ENCODE data around the gene LIN7C.

The LIN7C gene

DNA sequence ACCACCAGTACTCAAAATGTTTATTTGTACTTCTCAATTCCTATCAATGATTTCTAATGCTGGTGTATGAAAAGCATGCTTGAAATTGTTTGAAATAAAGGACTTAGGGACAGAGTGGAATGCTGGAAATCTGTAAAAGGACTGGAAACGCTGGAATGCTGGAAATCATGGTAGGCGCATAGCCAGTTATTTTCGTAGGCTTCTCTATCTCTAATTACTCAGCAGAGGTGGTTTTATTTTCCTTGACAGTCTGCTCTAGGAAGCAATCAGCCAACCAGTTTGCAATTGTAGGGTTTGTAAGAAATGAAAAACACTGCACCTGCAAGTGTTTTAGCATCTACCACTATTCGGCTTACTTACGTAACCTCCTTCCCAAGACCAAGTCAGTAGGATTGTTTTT lies 788 bp downstream of the LIN7C start:
- Histone ChIP-seq H3K27me3 (ENCODE audit: control insufficient read depth, insufficient read depth, low read length) (no peaks in the 10 kb centered on the region), H3K4me1 (ENCODE audit: control insufficient read depth, insufficient read depth, low read length) (no peaks in the 10 kb centered on the region), H3K4me3 (ENCODE audit: low read depth, low read length) (peak overlapping the region; percentile 93), H3K36me3 (ENCODE audit: control insufficient read depth, insufficient read depth, low read length) (peaks cover 4% of the 10 kb centered on the region), H3K9me3 (ENCODE audit: control insufficient read depth, insufficient read depth, low read length) (no peaks in the 10 kb centered on the region), H3K9ac (ENCODE audit: low read depth, low read length) (peak overlapping the region; percentile 94)

DNA sequence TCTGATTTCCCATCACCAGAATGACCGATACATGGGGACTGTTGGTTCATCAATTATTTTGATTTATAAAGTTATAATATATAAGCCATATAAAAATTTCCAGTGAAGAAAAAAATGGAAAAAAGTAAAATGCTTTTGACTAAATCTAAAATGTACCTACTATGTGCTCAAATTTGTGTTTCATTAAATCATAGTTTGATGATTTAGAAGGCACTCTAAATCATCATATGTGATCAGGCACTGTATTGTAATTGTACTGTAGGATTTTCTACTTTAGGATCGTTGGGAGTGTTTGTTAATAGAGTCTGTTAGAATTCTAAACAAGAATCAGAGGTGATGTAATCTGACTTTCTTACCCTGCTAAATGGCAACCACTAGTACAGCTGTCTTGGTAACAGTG lies 2.4 kb downstream of the LIN7C start:
- Histone ChIP-seq H3K4me1 (ENCODE audit: control insufficient read depth, insufficient read depth, low read length) (no peaks in the 10 kb centered on the region), H3K9me3 (ENCODE audit: control insufficient read depth, insufficient read depth, low read length) (no peaks in the 10 kb centered on the region), H3K27me3 (ENCODE audit: control insufficient read depth, insufficient read depth, low read length) (no peaks in the 10 kb centered on the region), H3K9ac (ENCODE audit: low read depth, low read length) (no peak overlapping the region), H3K36me3 (ENCODE audit: control insufficient read depth, insufficient read depth, low read length) (peaks cover 4% of the 10 kb centered on the region), H3K4me3 (ENCODE audit: low read depth, low read length) (no peak overlapping the region)

DNA sequence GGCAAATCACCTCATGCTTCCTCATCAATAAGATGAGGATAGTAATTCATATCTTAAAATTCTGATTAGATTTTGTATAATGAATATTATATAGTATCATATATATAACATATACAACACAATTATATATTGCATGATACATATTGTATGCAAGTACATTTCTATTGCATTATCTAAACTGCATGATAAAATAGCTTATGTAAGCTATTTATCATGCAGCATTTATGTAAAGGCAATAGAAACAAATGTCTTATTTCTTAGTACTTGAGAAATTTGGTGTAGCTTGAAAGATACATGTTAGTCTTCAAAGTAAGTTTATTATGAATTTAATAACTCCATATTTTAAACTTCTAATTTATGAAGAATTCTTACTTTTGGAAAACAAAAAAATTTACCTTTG lies 5.5 kb downstream of the LIN7C start:
- Histone ChIP-seq H3K4me3 (ENCODE audit: low read depth, low read length) (no peak overlapping the region), H3K9ac (ENCODE audit: low read depth, low read length) (no peak overlapping the region), H3K4me1 (ENCODE audit: control insufficient read depth, insufficient read depth, low read length) (no peaks in the 10 kb centered on the region), H3K36me3 (ENCODE audit: control insufficient read depth, insufficient read depth, low read length) (peaks cover 4% of the 10 kb centered on the region), H3K27me3 (ENCODE audit: control insufficient read depth, insufficient read depth, low read length) (no peaks in the 10 kb centered on the region), H3K9me3 (ENCODE audit: control insufficient read depth, insufficient read depth, low read length) (no peaks in the 10 kb centered on the region)

DNA sequence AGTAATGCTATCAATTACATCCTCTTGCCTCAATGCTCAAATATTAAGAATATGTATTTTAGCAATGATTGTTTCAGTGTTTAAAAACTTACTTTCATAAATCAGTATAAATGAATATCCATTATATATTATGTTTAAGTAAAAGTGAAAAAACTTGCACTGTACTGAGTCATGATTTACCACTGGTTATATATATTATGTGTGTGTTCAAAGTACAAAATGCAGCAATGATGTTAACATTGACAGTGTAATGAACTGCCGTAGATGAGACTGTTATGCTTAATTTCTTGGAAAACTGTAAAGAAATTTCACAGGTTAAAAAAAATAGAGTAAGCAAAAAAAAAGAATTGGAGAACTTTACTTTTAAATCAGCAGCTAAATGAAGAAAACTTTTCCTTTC lies 8.7 kb downstream of the LIN7C start:
- H3K9ac ChIP-seq (ENCODE audit: low read depth, low read length): no peak overlapping the region
- peaks cover 4% of the 10 kb centered on the region for H3K36me3 ChIP-seq (ENCODE audit: control insufficient read depth, insufficient read depth, low read length)
- H3K9me3 ChIP-seq (ENCODE audit: control insufficient read depth, insufficient read depth, low read length): no peaks in the 10 kb centered on the region
- H3K27me3 ChIP-seq (ENCODE audit: control insufficient read depth, insufficient read depth, low read length): no peaks in the 10 kb centered on the region
- no peak overlapping the region for H3K4me3 ChIP-seq (ENCODE audit: low read depth, low read length)
- no peaks in the 10 kb centered on the region for H3K4me1 ChIP-seq (ENCODE audit: control insufficient read depth, insufficient read depth, low read length)

DNA sequence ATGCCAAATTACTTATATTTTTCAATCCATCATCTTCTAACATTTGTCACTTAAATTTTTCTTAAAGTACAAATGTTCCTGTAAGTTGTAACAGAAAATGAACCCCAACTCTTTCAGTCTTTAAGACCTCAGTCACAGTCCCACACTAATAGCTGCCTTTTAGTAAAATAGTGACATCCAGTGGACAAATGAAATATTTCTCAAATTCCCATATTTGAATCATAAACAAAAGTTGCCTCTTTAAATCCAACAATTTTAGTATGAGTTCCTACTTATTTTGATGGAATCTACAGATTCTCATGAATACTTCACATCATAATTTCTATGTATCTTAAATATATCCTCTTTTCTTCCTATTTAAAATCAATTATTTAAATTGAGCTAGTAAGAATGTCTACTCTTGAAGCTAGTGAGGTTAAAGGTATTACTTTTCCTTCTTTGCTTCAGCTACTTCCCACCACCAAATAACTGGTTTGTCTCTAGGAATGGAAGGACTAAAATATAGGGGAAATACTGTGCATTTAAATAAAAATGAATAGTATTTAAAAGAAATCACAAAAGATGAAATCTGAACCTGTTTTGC lies 9.2 kb downstream of the LIN7C start:
- H3K4me1 ChIP-seq (ENCODE audit: control insufficient read depth, insufficient read depth, low read length): no peaks in the 10 kb centered on the region
- no peak overlapping the region for H3K9ac ChIP-seq (ENCODE audit: low read depth, low read length)
- no peaks in the 10 kb centered on the region for H3K27me3 ChIP-seq (ENCODE audit: control insufficient read depth, insufficient read depth, low read length)
- H3K4me3 ChIP-seq (ENCODE audit: low read depth, low read length): no peak overlapping the region
- H3K9me3 ChIP-seq (ENCODE audit: control insufficient read depth, insufficient read depth, low read length): no peaks in the 10 kb centered on the region
- H3K36me3 ChIP-seq (ENCODE audit: control insufficient read depth, insufficient read depth, low read length): peaks cover 4% of the 10 kb centered on the region

DNA sequence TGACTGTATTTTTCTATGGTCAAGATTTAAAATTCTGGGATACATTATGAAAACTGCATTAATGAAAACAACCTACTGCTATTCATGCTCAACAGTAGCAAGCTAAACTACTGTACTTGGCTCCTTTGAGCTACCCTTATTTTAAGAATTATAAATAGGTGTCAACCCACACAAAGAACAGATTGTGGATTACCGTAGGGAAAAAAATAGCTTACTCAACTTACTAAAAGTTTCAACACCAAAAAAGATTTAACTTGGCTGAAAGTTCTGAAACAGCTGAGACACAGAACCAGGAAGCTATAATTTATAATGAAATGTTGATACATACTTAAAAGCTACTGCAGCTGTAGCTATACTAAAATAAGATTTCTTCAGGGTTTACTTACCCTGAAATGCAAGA lies 10.1 kb downstream of the LIN7C start:
- no peaks in the 10 kb centered on the region for H3K9me3 ChIP-seq (ENCODE audit: control insufficient read depth, insufficient read depth, low read length)
- no peaks in the 10 kb centered on the region for H3K27me3 ChIP-seq (ENCODE audit: control insufficient read depth, insufficient read depth, low read length)
- no peak overlapping the region for H3K9ac ChIP-seq (ENCODE audit: low read depth, low read length)
- H3K36me3 ChIP-seq (ENCODE audit: control insufficient read depth, insufficient read depth, low read length): peaks cover 6% of the 10 kb centered on the region
- H3K4me1 ChIP-seq (ENCODE audit: control insufficient read depth, insufficient read depth, low read length): no peaks in the 10 kb centered on the region
- no peak overlapping the region for H3K4me3 ChIP-seq (ENCODE audit: low read depth, low read length)

DNA sequence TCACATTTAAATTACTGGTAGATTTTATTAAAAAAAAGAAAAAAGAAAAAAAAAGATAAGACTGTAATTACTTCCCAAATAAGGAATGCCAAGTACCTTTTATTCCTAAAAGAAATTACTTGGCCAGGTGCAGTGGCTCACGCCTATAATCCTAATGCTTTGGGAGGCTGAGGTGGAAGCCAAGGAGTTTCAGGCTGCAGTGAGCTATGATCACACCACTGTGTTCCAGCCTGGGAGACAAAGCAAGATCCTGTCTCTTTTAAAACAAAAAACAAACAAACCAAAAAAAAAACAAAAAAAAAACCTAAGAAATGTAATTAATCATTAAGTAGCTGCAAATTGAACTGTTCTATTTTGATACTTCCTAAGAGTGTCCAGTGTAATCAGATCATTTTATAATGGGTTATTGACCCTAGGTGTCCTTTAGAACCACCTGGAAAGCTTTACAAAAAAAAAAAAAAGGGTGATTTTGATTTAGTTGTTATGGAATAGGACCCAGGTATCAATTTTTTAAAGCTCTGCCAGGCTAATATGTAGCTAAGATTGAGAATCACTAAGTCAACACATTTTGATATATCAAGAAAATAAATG lies 10.8 kb downstream of the LIN7C start:
- Histone ChIP-seq H3K36me3 (ENCODE audit: control insufficient read depth, insufficient read depth, low read length) (peaks cover 12% of the 10 kb centered on the region), H3K4me1 (ENCODE audit: control insufficient read depth, insufficient read depth, low read length) (no peaks in the 10 kb centered on the region), H3K27me3 (ENCODE audit: control insufficient read depth, insufficient read depth, low read length) (no peaks in the 10 kb centered on the region), H3K4me3 (ENCODE audit: low read depth, low read length) (no peak overlapping the region), H3K9ac (ENCODE audit: low read depth, low read length) (no peak overlapping the region), H3K9me3 (ENCODE audit: control insufficient read depth, insufficient read depth, low read length) (no peaks in the 10 kb centered on the region)

DNA sequence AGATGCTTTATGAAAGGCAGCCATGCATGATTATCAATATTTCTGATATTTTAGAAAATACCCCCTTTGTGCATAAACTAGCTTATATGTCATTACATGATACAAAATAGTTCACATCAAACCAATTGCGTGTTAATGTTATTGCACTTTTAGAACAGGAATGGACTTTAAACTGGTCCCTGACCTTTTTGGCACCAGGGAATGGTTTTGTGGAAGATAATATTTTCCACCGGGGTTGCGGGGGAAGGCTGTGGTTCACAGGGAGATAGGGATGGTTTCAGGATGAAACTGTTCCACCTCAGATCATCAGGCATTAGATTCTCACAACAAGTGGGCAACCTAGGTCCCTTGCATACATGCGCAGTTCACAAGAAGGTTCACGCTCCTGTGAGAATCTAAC lies 17.5 kb downstream of the LIN7C start:
- Histone ChIP-seq H3K4me3 (ENCODE audit: low read depth, low read length) (no peak overlapping the region), H3K9me3 (ENCODE audit: control insufficient read depth, insufficient read depth, low read length) (no peaks in the 10 kb centered on the region), H3K4me1 (ENCODE audit: control insufficient read depth, insufficient read depth, low read length) (no peaks in the 10 kb centered on the region), H3K27me3 (ENCODE audit: control insufficient read depth, insufficient read depth, low read length) (no peaks in the 10 kb centered on the region), H3K9ac (ENCODE audit: low read depth, low read length) (no peak overlapping the region), H3K36me3 (ENCODE audit: control insufficient read depth, insufficient read depth, low read length) (peaks cover 9% of the 10 kb centered on the region)

DNA sequence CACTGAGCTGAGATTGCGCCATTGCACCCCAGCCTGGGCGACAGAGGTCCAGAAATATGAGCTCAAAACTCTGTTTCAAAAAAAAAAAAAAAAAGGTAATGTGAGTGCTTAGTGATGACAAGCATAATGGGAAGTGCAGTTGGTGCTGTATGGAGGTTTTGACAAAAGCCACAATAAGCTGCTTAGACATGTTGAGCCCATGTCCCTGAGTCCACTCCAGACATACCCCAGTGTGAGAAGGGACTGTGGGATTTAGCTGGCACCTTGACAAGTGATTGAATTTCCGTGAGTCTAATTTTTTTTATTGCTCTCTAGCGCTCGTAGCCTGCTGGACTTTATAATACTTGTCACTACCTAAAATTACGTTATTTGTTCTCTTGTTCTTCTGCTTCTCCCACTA lies 18.9 kb downstream of the LIN7C start:
- Histone ChIP-seq H3K36me3 (ENCODE audit: control insufficient read depth, insufficient read depth, low read length) (peaks cover 9% of the 10 kb centered on the region), H3K9me3 (ENCODE audit: control insufficient read depth, insufficient read depth, low read length) (no peaks in the 10 kb centered on the region), H3K9ac (ENCODE audit: low read depth, low read length) (no peak overlapping the region), H3K4me1 (ENCODE audit: control insufficient read depth, insufficient read depth, low read length) (no peaks in the 10 kb centered on the region), H3K27me3 (ENCODE audit: control insufficient read depth, insufficient read depth, low read length) (no peaks in the 10 kb centered on the region), H3K4me3 (ENCODE audit: low read depth, low read length) (no peak overlapping the region)

DNA sequence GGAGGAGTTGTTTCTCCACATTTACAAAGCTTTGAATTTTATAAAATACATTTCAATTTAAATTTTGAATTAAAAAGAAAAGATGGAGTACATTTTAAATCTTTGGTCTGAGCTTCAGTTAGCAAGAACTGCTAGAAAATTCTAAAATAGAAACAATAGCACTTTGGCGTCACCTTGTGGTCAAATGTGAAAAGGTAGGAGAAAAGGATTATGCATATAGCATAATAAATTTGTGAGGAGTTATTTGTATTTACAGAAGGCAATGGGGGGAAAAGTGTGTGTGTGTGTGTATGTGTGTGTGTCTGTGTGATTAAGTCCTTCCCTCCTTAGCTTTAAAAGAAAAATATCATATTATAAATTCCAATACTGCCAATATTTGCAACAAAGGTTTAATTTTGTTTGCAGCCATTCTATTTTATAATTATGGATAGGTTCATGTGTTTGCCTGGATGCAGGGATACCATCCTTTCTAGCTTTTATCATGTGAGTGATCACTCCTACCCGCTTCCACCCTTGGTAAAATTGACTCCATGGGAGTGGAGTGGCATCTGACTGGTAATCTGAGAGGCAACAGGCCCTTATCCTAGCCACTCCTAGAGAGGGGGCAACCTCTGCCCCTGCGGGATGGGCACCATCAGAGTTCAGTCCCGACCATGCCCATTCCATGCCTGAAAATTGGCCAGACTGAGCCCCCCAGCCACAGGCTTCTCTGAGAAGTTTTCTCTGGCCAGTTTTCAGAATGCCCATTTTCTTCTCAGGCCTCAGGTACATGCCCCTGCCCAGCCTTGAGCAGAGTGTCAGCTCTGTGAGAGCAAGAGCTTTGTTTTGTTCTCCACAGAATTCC lies 20.4 kb downstream of the LIN7C start:
- H3K36me3 ChIP-seq (ENCODE audit: control insufficient read depth, insufficient read depth, low read length): peaks cover 3% of the 10 kb centered on the region
- H3K9me3 ChIP-seq (ENCODE audit: control insufficient read depth, insufficient read depth, low read length): no peaks in the 10 kb centered on the region
- H3K4me1 ChIP-seq (ENCODE audit: control insufficient read depth, insufficient read depth, low read length): no peaks in the 10 kb centered on the region
- H3K9ac ChIP-seq (ENCODE audit: low read depth, low read length): no peak overlapping the region
- H3K27me3 ChIP-seq (ENCODE audit: control insufficient read depth, insufficient read depth, low read length): no peaks in the 10 kb centered on the region
- no peak overlapping the region for H3K4me3 ChIP-seq (ENCODE audit: low read depth, low read length)

DNA sequence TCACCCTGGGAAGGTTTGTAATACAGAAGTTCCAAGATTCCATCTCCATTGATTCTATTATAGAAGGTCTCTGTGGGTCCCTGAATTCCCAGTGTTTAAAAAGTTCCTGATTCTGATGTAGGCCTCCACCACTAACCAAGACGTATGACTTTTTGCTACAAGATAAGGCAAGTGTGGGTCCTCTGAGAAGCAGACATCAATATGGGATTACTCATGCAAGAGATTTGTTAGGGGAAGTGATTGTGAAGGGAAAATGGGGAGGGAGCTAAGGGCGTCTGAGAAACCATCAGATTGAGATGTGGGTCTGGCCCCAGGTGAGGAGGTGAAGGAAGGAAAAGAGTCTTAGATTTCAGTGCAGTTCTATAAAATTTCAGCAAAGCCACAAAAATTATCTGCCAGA lies 23.8 kb downstream of the LIN7C start:
- H3K9ac ChIP-seq (ENCODE audit: low read depth, low read length): no peak overlapping the region
- no peaks in the 10 kb centered on the region for H3K36me3 ChIP-seq (ENCODE audit: control insufficient read depth, insufficient read depth, low read length)
- H3K9me3 ChIP-seq (ENCODE audit: control insufficient read depth, insufficient read depth, low read length): no peaks in the 10 kb centered on the region
- H3K27me3 ChIP-seq (ENCODE audit: control insufficient read depth, insufficient read depth, low read length): no peaks in the 10 kb centered on the region
- no peak overlapping the region for H3K4me3 ChIP-seq (ENCODE audit: low read depth, low read length)
- H3K4me1 ChIP-seq (ENCODE audit: control insufficient read depth, insufficient read depth, low read length): no peaks in the 10 kb centered on the region

DNA sequence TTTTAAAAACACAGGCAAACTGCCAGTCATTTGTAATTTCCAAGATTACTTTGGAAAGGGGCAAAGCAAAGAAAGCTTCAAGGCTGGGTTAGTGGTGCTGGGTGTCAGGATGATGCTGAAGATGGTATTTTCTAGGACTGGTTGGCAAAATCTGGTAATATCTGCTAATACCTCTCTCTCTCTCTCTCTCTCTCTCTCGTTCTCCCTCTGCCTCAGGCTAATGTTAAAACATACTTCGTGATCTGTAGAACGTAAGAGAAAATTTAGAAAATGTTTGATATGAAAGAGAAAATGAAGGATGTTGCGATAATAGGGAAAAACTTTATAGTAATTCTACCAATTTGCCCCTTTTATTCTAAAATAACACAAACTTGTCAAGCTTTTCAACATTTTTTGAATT lies 24.6 kb downstream of the LIN7C start:
- Histone ChIP-seq H3K27me3 (ENCODE audit: control insufficient read depth, insufficient read depth, low read length) (no peaks in the 10 kb centered on the region), H3K36me3 (ENCODE audit: control insufficient read depth, insufficient read depth, low read length) (no peaks in the 10 kb centered on the region), H3K4me3 (ENCODE audit: low read depth, low read length) (no peak overlapping the region), H3K9me3 (ENCODE audit: control insufficient read depth, insufficient read depth, low read length) (no peaks in the 10 kb centered on the region), H3K9ac (ENCODE audit: low read depth, low read length) (no peak overlapping the region), H3K4me1 (ENCODE audit: control insufficient read depth, insufficient read depth, low read length) (no peaks in the 10 kb centered on the region)

Measured in iPS-15b (cell line).